SIG-M5 treated with dmso at 0.1 percent for 504 hours (cell line): ENCODE results near the gene WDR44.
"Not testable (repeated sequence)": the region's sequence is repeated elsewhere in the genome, so short reads cannot be mapped to it uniquely, and the experiment has no call there.

Source experiments
- DNase-seq: peaks from one replicate; lab custom pipeline; 2025; ENCODE audit not compliant: unreplicated experiment; lab: John Stamatoyannopoulos, UW

WDR44 gene

GRCh38 chrX:118470721-118471347, 124.9 kb downstream of the WDR44 start:
- DNase-seq = not testable (repeated sequence)

GRCh38 chrX:118474586-118474985, 128.7 kb downstream of the WDR44 start:
- no peak for DNase-seq

- no peak for DNase-seq
Measured at GRCh38 chrX:118475903-118476302, 130.0 kb downstream of the WDR44 start.

- no peak for DNase-seq
Measured at GRCh38 chrX:118480172-118480571, 134.3 kb downstream of the WDR44 start.

GRCh38 chrX:118482384-118482783, 136.5 kb downstream of the WDR44 start:
- not testable (repeated sequence) for DNase-seq

- DNase-seq = peak; percentile 15
Measured at GRCh38 chrX:118484216-118484903, 138.5 kb downstream of the WDR44 start.

- DNase-seq = not testable (repeated sequence)
Measured at GRCh38 chrX:118486693-118487092, 140.8 kb downstream of the WDR44 start.

GRCh38 chrX:118493016-118493415, 147.1 kb downstream of the WDR44 start:
- no peak for DNase-seq

GRCh38 chrX:118493653-118494297, 147.9 kb downstream of the WDR44 start:
- no peak for DNase-seq

GRCh38 chrX:118495061-118495921, 149.4 kb downstream of the WDR44 start, which contains the start of gene DOCK11:
Gene DOCK11 (plus strand): TSS chrX:118495815. CDS start chrX:118495972, 157 bp downstream.
- peak; percentile 86 for DNase-seq

GRCh38 chrX:118495958-118496762, 150.3 kb downstream of the WDR44 start:
- peak; percentile 79 for DNase-seq

- DNase-seq = no peak
Measured at GRCh38 chrX:118496763-118497079, 150.8 kb downstream of the WDR44 start.

GRCh38 chrX:118497180-118497818, 151.4 kb downstream of the WDR44 start:
- peak; percentile 28 for DNase-seq

- DNase-seq = no peak
Measured at GRCh38 chrX:118498351-118498750, 152.4 kb downstream of the WDR44 start.

- DNase-seq = no peak
Measured at GRCh38 chrX:118498755-118499154, 152.8 kb downstream of the WDR44 start.

GRCh38 chrX:118499295-118499694, 153.4 kb downstream of the WDR44 start:
- DNase-seq = peak; percentile 19
